GM21390 (cell line): ENCODE measurements around the gene MIGA2.

ENCODE experiments used
- ATAC-seq: cut with Tn5 transposase; IDR thresholded peaks from one replicate; pipeline ENCODE4 v1.9.1; 2021; ENCODE audit not compliant: unreplicated experiment

The MIGA2 gene

DNA sequence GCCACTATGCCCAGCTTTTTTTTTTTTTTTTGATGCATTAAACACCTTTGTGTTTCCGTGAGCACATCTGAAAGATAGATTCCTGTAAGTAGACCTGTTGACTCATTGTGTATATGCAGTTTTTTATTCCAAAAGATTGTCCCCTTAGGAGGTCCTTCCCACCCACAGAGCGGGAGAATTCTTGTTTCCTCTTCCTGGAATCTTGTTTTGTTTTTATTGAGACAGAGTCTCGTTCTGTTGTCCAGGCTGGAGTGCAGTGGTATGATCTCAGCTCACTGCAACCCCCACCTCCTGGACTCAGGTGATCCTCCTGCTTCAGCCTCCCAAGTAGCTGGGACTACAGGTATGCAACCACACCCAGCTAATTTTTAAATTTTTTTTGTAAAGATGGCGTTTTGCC is 82.4 kb downstream of the MIGA2 start:
- no peak for ATAC-seq

- ATAC-seq = no peak
Measured at GRCh38 chr9:129121483-129121882, 85.1 kb downstream of the MIGA2 start.
